ENCODE results near the gene FRMD4A.
"Not testable (repeated sequence)": the region's sequence is repeated elsewhere in the genome, so short reads cannot be mapped to it uniquely, and the experiment has no call there.

The FRMD4A gene

GRCh38 chr10:13778693-13778960 is 552.1 kb downstream of the FRMD4A start:
- H3K36me3 Mint-ChIP-seq (ENCODE audit: low read depth); DNase-seq; ATAC-seq; H3K9me3 Mint-ChIP-seq; H3K27ac Mint-ChIP-seq; H3K4me1 Mint-ChIP-seq; H3K4me3 Mint-ChIP-seq: not testable (repeated sequence)
- peaks cover 11% of the 10 kb centered on the region for H3K27me3 Mint-ChIP-seq

- Mint-ChIP-seq H3K4me3 (no peak overlapping the region), H3K27ac (no peak overlapping the region), H3K36me3 (ENCODE audit: low read depth) (no peaks in the 10 kb centered on the region), H3K27me3 (peaks cover 13% of the 10 kb centered on the region), H3K9me3 (no peaks in the 10 kb centered on the region), H3K4me1 (no peaks in the 10 kb centered on the region)
- DNase-seq (no peak), ATAC-seq (no peak)
These were observed 553.8 kb downstream of the FRMD4A start for GRCh38 chr10:13776861-13777311.

- H3K4me3 Mint-ChIP-seq, result no peak overlapping the region
- no peak for ATAC-seq
- H3K9me3 Mint-ChIP-seq, result no peaks in the 10 kb centered on the region
- peaks cover 13% of the 10 kb centered on the region for H3K27me3 Mint-ChIP-seq
- H3K27ac Mint-ChIP-seq, result no peak overlapping the region
- H3K36me3 Mint-ChIP-seq (ENCODE audit: low read depth), result no peaks in the 10 kb centered on the region
- DNase-seq, result no peak
- H3K4me1 Mint-ChIP-seq, result no peaks in the 10 kb centered on the region
These were observed 554.6 kb downstream of the FRMD4A start for GRCh38 chr10:13775786-13776775.

- Mint-ChIP-seq H3K36me3 (ENCODE audit: low read depth) (no peaks in the 10 kb centered on the region), H3K4me3 (no peak overlapping the region), H3K27me3 (peaks cover 13% of the 10 kb centered on the region), H3K9me3 (no peaks in the 10 kb centered on the region), H3K27ac (no peak overlapping the region), H3K4me1 (no peaks in the 10 kb centered on the region)
- ATAC-seq (no peak), DNase-seq (no peak)
These were observed 556.3 kb downstream of the FRMD4A start for GRCh38 chr10:13774303-13774893.

GRCh38 chr10:13773496-13774170 is 557.1 kb downstream of the FRMD4A start:
- no peaks in the 10 kb centered on the region for H3K36me3 Mint-ChIP-seq (ENCODE audit: low read depth)

GRCh38 chr10:13773043-13773442 is 557.7 kb downstream of the FRMD4A start:
- no peak for DNase-seq
- Mint-ChIP-seq H3K4me3 (no peak overlapping the region), H3K27me3 (peaks cover 13% of the 10 kb centered on the region)

More at GRCh38 chr10:13773496-13774170, 557.1 kb downstream of the FRMD4A start:
- DNase-seq, result no peak
- Mint-ChIP-seq H3K9me3 (no peaks in the 10 kb centered on the region), H3K4me1 (no peaks in the 10 kb centered on the region), H3K27ac (no peak overlapping the region), H3K27me3 (peaks cover 13% of the 10 kb centered on the region), H3K4me3 (no peak overlapping the region)
- no peak for ATAC-seq

GRCh38 chr10:13771992-13772391 is 558.7 kb downstream of the FRMD4A start:
- H3K36me3 Mint-ChIP-seq (ENCODE audit: low read depth), result no peaks in the 10 kb centered on the region
- no peak overlapping the region for H3K27ac Mint-ChIP-seq
- H3K4me1 Mint-ChIP-seq, result no peaks in the 10 kb centered on the region
- no peak overlapping the region for H3K4me3 Mint-ChIP-seq
- peaks cover 16% of the 10 kb centered on the region for H3K27me3 Mint-ChIP-seq
- H3K9me3 Mint-ChIP-seq, result no peaks in the 10 kb centered on the region
- ATAC-seq, result no peak
- no peak for DNase-seq

More at GRCh38 chr10:13773043-13773442, 557.7 kb downstream of the FRMD4A start:
- H3K27ac Mint-ChIP-seq, result no peak overlapping the region
- H3K4me1 Mint-ChIP-seq, result no peaks in the 10 kb centered on the region
- no peaks in the 10 kb centered on the region for H3K9me3 Mint-ChIP-seq
- no peaks in the 10 kb centered on the region for H3K36me3 Mint-ChIP-seq (ENCODE audit: low read depth)
- no peak for ATAC-seq

- no peak overlapping the region for H3K27ac Mint-ChIP-seq
- H3K27me3 Mint-ChIP-seq, result peaks cover 16% of the 10 kb centered on the region
- DNase-seq, result no peak
These were observed 559.8 kb downstream of the FRMD4A start for GRCh38 chr10:13770760-13771493.

GRCh38 chr10:13769946-13770345 is 560.8 kb downstream of the FRMD4A start:
- H3K27me3 Mint-ChIP-seq, result peaks cover 14% of the 10 kb centered on the region
- ATAC-seq, result no peak
- H3K36me3 Mint-ChIP-seq (ENCODE audit: low read depth), result no peaks in the 10 kb centered on the region
- no peaks in the 10 kb centered on the region for H3K9me3 Mint-ChIP-seq
- H3K4me1 Mint-ChIP-seq, result no peaks in the 10 kb centered on the region
- H3K27ac Mint-ChIP-seq, result no peak overlapping the region
- no peak for DNase-seq
- no peak overlapping the region for H3K4me3 Mint-ChIP-seq

More at GRCh38 chr10:13770760-13771493, 559.8 kb downstream of the FRMD4A start:
- H3K9me3 Mint-ChIP-seq, result no peaks in the 10 kb centered on the region
- ATAC-seq, result no peak
- no peaks in the 10 kb centered on the region for H3K4me1 Mint-ChIP-seq
- H3K4me3 Mint-ChIP-seq, result no peak overlapping the region
- no peaks in the 10 kb centered on the region for H3K36me3 Mint-ChIP-seq (ENCODE audit: low read depth)

GRCh38 chr10:13767676-13768178 is 563.0 kb downstream of the FRMD4A start:
- Mint-ChIP-seq H3K4me1 (no peaks in the 10 kb centered on the region), H3K4me3 (no peak overlapping the region), H3K27ac (no peak overlapping the region), H3K9me3 (no peaks in the 10 kb centered on the region), H3K27me3 (peaks cover 3% of the 10 kb centered on the region), H3K36me3 (ENCODE audit: low read depth) (no peaks in the 10 kb centered on the region)
- no peak for DNase-seq
- no peak for ATAC-seq

- H3K27ac Mint-ChIP-seq; H3K4me1 Mint-ChIP-seq; H3K36me3 Mint-ChIP-seq (ENCODE audit: low read depth); DNase-seq; H3K27me3 Mint-ChIP-seq; H3K4me3 Mint-ChIP-seq; H3K9me3 Mint-ChIP-seq; ATAC-seq: not testable (repeated sequence)
These were observed 563.6 kb downstream of the FRMD4A start for GRCh38 chr10:13767148-13767547.

- H3K27me3 Mint-ChIP-seq, result peaks cover 3% of the 10 kb centered on the region
- no peaks in the 10 kb centered on the region for H3K9me3 Mint-ChIP-seq
- no peak for ATAC-seq
- H3K36me3 Mint-ChIP-seq (ENCODE audit: low read depth), result no peaks in the 10 kb centered on the region
- H3K4me1 Mint-ChIP-seq, result no peaks in the 10 kb centered on the region
- H3K4me3 Mint-ChIP-seq, result no peak overlapping the region
- no peak overlapping the region for H3K27ac Mint-ChIP-seq
- no peak for DNase-seq
These were observed 564.9 kb downstream of the FRMD4A start for GRCh38 chr10:13765641-13766341.

- Mint-ChIP-seq H3K9me3 (no peaks in the 10 kb centered on the region), H3K4me3 (no peak overlapping the region), H3K4me1 (peaks cover 4% of the 10 kb centered on the region), H3K36me3 (ENCODE audit: low read depth) (no peaks in the 10 kb centered on the region), H3K27ac (no peak overlapping the region), H3K27me3 (no peaks in the 10 kb centered on the region)
- DNase-seq, result no peak
- no peak for ATAC-seq
These were observed 569.1 kb downstream of the FRMD4A start for GRCh38 chr10:13761490-13762091.
